Stimulated activated naive CD8-positive, alpha-beta T cell treated with anti-CD3 and anti-CD28 coated beads, Interleukin-15, Interleukin-2, amounts not matched to agents 100 ng/mL and 50 ng/mL, for 24 hours (primary cell): ENCODE measurements around the gene CPPED1.

Source experiments
- H3K27ac Mint-ChIP-seq: one replicate; pipeline ENCODE4 v1.8.0; 2021; ENCODE audit warnings: mild to moderate bottlenecking, mixed read lengths
- H3K27me3 Mint-ChIP-seq: one replicate; pipeline ENCODE4 v1.8.0; 2021; ENCODE audit warnings: mixed read lengths
- H3K36me3 Mint-ChIP-seq: one replicate; pipeline ENCODE4 v1.8.0; 2021; ENCODE audit warnings: low read depth, mixed read lengths
- H3K4me1 Mint-ChIP-seq: one replicate; pipeline ENCODE4 v1.8.0; 2021; ENCODE audit warnings: low read depth, mixed read lengths
- H3K4me3 Mint-ChIP-seq: one replicate; pipeline ENCODE4 v1.8.0; 2021; ENCODE audit warnings: mild to moderate bottlenecking, mixed read lengths
- H3K9me3 Mint-ChIP-seq: one replicate; pipeline ENCODE4 v1.8.0; 2021; ENCODE audit warnings: mixed read lengths

The CPPED1 gene

DNA sequence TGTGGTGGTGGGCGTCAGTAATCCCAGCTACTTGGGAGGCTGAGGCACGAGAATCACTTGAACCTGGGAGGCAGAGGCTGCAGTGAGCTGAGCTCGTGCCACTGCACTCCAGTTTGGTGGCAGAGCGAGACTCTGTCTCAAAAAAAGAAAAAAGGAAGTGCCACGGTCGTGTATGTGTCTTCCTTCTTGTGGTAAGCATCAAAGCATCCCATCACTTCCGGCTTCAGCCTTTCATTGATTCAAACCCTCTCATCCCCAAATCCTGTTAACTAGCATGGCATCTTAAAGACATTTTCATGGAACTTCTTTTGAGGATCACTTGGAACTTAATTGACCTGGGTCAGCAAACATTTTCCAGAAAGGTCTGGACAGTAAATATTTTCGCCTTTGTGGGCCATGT lies 126.2 kb downstream of the CPPED1 start:
- peak overlapping the region; percentile 70 for H3K27ac Mint-ChIP-seq
- no peaks in the 10 kb centered on the region for H3K9me3 Mint-ChIP-seq
- peaks cover 25% of the 10 kb centered on the region for H3K4me1 Mint-ChIP-seq
- H3K27me3 Mint-ChIP-seq = no peaks in the 10 kb centered on the region
- no peak overlapping the region for H3K4me3 Mint-ChIP-seq
- no peaks in the 10 kb centered on the region for H3K36me3 Mint-ChIP-seq

DNA sequence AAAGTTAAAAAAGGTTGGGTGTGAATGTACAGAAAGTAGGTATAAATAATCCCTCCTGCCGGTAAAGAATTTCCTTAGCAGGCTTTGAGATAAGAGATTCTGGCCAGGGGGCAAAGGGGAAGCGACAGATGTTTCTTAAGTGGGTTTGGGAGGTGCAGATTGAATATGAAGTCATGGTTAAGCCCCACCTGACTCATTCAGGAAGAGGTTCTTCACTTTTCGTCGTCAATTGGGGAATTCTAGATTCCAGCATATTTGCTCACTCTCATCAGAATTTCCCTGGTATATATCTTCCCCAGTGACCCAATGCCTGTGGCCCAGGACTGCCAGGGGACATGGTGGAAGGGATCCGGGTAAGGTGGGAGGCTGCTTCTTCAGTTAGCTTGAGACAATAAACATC lies 127.8 kb downstream of the CPPED1 start:
- Mint-ChIP-seq H3K36me3 (no peaks in the 10 kb centered on the region), H3K9me3 (no peaks in the 10 kb centered on the region), H3K27me3 (no peaks in the 10 kb centered on the region), H3K27ac (no peak overlapping the region), H3K4me1 (peaks cover 25% of the 10 kb centered on the region), H3K4me3 (no peak overlapping the region)

DNA sequence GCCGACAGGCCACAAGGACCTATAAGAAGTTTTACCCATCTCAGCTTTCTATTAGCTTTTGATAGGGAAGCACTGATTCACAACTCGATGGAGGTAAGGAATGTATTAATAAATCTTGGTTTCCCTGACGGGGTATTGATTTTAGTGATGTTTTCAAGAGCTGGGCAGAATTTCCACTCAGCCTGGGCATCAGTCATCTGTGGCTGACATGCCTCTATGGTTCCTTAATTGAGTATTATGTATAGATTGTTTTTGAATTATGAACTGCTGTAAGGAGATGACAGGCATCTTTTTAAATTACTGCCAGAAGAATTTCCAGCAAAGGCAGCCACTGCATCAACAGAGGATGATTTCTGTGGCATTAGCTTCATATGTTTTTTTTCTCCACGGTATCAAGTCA lies 128.6 kb downstream of the CPPED1 start:
- H3K9me3 Mint-ChIP-seq = peaks cover 4% of the 10 kb centered on the region
- no peak overlapping the region for H3K4me3 Mint-ChIP-seq
- H3K27ac Mint-ChIP-seq = no peak overlapping the region
- no peaks in the 10 kb centered on the region for H3K27me3 Mint-ChIP-seq
- H3K4me1 Mint-ChIP-seq = peaks cover 25% of the 10 kb centered on the region
- peaks cover 4% of the 10 kb centered on the region for H3K36me3 Mint-ChIP-seq

- no peak overlapping the region for H3K4me3 Mint-ChIP-seq
- H3K4me1 Mint-ChIP-seq = peaks cover 25% of the 10 kb centered on the region
- peaks cover 4% of the 10 kb centered on the region for H3K36me3 Mint-ChIP-seq
- H3K27ac Mint-ChIP-seq = no peak overlapping the region
- no peaks in the 10 kb centered on the region for H3K27me3 Mint-ChIP-seq
- peaks cover 4% of the 10 kb centered on the region for H3K9me3 Mint-ChIP-seq
These were observed 129.2 kb downstream of the CPPED1 start for GRCh38 chr16:12674524-12674923.

- Mint-ChIP-seq H3K27me3 (no peaks in the 10 kb centered on the region), H3K4me3 (no peak overlapping the region), H3K27ac (no peak overlapping the region), H3K36me3 (peaks cover 6% of the 10 kb centered on the region), H3K9me3 (peaks cover 4% of the 10 kb centered on the region), H3K4me1 (peaks cover 25% of the 10 kb centered on the region)
These were observed 129.6 kb downstream of the CPPED1 start for GRCh38 chr16:12674071-12674470.

- Mint-ChIP-seq H3K4me1 (peaks cover 25% of the 10 kb centered on the region), H3K36me3 (peaks cover 12% of the 10 kb centered on the region), H3K27ac (no peak overlapping the region), H3K4me3 (no peak overlapping the region), H3K9me3 (peaks cover 7% of the 10 kb centered on the region), H3K27me3 (no peaks in the 10 kb centered on the region)
These were observed 130.2 kb downstream of the CPPED1 start for GRCh38 chr16:12673466-12673865.

DNA sequence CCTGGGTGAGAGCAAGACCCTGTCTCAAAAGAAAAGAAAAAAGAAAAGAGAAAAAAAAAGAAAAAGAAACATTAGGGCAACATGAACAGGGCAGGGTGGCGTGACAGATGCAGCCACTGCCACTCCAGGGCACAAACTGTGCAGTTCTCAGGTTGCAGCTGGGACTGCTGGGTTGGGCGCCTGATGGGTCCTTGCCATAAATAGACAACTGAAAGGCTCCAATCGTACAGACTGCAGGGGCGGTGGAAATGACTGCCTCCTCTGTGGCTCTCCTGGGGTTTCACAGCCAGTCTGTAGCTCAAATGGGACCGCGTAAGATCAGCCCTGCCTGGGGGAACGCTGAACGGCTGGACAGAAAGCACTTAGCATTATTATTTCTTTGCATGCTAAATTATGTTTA lies 130.7 kb downstream of the CPPED1 start:
- Mint-ChIP-seq H3K27ac (no peak overlapping the region), H3K36me3 (peaks cover 13% of the 10 kb centered on the region)

DNA sequence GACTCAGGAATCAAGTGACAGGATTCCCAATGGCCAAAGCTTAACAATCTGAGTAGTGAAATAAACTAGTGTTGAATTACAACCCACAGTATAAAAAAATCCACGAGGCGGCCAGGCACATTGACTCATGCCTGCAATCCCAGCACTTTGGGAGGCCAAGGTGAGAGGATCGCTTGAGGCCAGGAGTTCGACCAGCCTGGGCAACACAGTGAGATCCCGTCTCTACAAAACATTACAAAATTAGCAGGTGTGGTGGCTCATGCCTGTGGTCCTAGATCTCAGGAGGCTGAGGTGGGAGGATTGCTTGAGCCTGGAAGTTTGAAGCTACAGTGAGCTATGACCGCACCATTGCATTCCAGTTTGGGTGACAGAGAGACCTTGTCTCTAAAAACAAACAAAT lies 133.8 kb downstream of the CPPED1 start:
- Mint-ChIP-seq H3K27ac (no peak overlapping the region), H3K4me1 (no peaks in the 10 kb centered on the region), H3K4me3 (no peak overlapping the region), H3K27me3 (no peaks in the 10 kb centered on the region), H3K36me3 (peaks cover 25% of the 10 kb centered on the region), H3K9me3 (peaks cover 21% of the 10 kb centered on the region)

More for the DNA sequence above, 130.7 kb downstream of the CPPED1 start:
- no peak overlapping the region for H3K4me3 Mint-ChIP-seq
- H3K27me3 Mint-ChIP-seq = no peaks in the 10 kb centered on the region
- peaks cover 22% of the 10 kb centered on the region for H3K4me1 Mint-ChIP-seq
- H3K9me3 Mint-ChIP-seq = peaks cover 9% of the 10 kb centered on the region

GRCh38 chr16:12667909-12668308 lies 135.8 kb downstream of the CPPED1 start:
- H3K27ac Mint-ChIP-seq = no peak overlapping the region
- H3K27me3 Mint-ChIP-seq = no peaks in the 10 kb centered on the region
- H3K9me3 Mint-ChIP-seq = peaks cover 30% of the 10 kb centered on the region
- peaks cover 41% of the 10 kb centered on the region for H3K36me3 Mint-ChIP-seq
- no peaks in the 10 kb centered on the region for H3K4me1 Mint-ChIP-seq
- H3K4me3 Mint-ChIP-seq = no peak overlapping the region

DNA sequence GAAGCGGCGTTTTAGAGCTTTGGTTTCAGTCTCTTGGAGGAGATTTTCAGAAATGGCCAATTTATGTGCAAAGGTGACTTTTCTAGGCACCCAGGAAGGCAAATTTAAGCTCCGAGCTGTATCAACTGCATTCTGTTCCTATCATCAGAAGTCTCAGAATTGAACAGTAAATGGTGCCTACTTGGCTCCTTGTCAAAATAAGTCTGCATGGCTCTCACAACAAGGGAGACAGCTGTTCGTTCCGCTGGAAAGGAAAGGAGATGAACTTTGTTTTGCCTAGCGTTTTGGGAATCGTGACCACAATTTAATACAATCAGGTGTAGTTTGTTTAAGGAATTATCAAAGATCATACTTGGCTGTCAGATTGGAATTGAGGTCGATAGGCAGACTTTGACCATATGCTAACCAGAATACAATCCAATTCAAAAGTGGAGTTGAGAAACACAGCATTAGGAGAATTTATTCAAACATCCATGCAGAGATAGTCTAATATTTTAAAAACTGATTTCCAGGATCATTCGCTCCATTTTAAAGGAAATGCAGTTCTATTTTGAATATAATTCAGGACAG lies 139.4 kb downstream of the CPPED1 start:
- no peaks in the 10 kb centered on the region for H3K27me3 Mint-ChIP-seq
- H3K36me3 Mint-ChIP-seq = peaks cover 42% of the 10 kb centered on the region
- H3K4me3 Mint-ChIP-seq = no peak overlapping the region
- no peaks in the 10 kb centered on the region for H3K4me1 Mint-ChIP-seq
- H3K27ac Mint-ChIP-seq = no peak overlapping the region
- H3K9me3 Mint-ChIP-seq = peaks cover 33% of the 10 kb centered on the region

DNA sequence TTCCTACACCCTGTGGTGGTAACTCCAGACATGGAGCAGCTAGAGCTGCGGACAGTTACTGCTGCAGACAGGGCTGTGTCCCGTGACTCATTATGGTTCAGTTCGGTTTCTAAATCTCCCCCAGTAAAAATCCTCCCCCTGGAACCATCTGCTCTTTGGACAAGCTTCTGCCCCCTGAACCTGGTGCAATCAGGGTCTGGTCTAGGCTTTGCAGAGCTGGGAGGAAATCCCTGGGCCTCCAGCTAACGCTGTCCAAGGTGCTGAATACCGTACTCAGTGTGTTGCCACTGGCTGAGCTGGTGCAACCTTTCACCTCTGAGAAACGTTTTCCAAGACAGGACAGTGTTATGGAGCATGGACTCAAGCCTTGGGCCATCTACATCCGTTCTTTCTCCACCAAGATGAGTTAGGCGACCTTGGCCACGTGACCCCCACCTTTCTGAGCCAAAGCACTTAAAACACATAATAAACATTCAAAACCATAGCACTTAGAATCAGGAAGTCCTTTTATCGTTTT lies 142.0 kb downstream of the CPPED1 start:
- H3K27me3 Mint-ChIP-seq = peaks cover 4% of the 10 kb centered on the region
- H3K36me3 Mint-ChIP-seq = peaks cover 28% of the 10 kb centered on the region
- no peak overlapping the region for H3K27ac Mint-ChIP-seq
- H3K4me3 Mint-ChIP-seq = no peak overlapping the region
- no peaks in the 10 kb centered on the region for H3K4me1 Mint-ChIP-seq
- H3K9me3 Mint-ChIP-seq = peaks cover 22% of the 10 kb centered on the region

DNA sequence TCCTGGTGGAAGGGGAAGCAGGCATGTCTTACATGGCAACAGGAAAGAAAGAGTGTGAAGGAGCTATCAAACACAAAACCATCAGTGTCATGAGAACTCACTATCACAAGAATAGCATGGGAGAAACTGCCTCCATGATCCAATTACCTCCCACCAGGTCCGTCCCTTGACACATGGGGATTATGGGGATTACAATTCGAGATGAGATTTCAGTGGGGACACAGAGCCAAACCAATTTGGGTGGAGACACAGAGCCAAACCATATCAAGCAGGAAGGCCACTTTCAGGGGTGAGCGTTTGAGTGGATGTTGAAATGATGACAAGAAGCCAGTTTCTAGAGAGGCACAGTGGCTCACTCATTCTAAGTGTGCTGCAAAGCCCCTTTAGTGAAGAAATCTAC lies 143.8 kb downstream of the CPPED1 start:
- H3K4me3 Mint-ChIP-seq = no peak overlapping the region

GRCh38 chr16:12658506-12658905 lies 145.2 kb downstream of the CPPED1 start:
- Mint-ChIP-seq H3K27me3 (peaks cover 7% of the 10 kb centered on the region), H3K27ac (no peak overlapping the region), H3K4me3 (no peak overlapping the region)

More for the DNA sequence above, 143.8 kb downstream of the CPPED1 start:
- no peaks in the 10 kb centered on the region for H3K4me1 Mint-ChIP-seq
- H3K36me3 Mint-ChIP-seq = peaks cover 28% of the 10 kb centered on the region
- H3K27ac Mint-ChIP-seq = no peak overlapping the region
- H3K27me3 Mint-ChIP-seq = peaks cover 7% of the 10 kb centered on the region
- peaks cover 21% of the 10 kb centered on the region for H3K9me3 Mint-ChIP-seq

DNA sequence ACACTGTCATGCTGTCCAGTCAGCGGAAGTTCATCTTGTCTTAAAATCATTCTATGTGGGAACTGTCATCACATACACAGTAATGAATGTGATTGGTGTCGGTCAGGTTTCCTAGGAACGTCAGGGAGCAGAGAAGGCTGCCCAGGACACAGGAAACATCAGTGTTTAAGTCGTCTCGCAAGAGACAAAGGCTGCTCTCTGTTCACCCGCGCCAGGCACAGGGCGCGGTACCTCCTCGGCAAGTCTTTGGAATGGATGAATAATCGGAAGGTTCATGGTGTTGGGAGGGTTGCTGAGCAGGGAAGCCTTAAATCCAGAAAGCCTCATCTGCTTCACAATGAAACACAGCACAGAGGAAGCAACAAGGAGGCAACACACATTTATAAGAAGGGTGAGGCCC lies 148.2 kb downstream of the CPPED1 start:
- H3K27ac Mint-ChIP-seq = no peak overlapping the region
- peaks cover 7% of the 10 kb centered on the region for H3K36me3 Mint-ChIP-seq
- H3K4me1 Mint-ChIP-seq = no peaks in the 10 kb centered on the region
- H3K27me3 Mint-ChIP-seq = peaks cover 7% of the 10 kb centered on the region
- no peak overlapping the region for H3K4me3 Mint-ChIP-seq
- H3K9me3 Mint-ChIP-seq = peaks cover 5% of the 10 kb centered on the region

More at GRCh38 chr16:12658506-12658905, 145.2 kb downstream of the CPPED1 start:
- Mint-ChIP-seq H3K4me1 (no peaks in the 10 kb centered on the region), H3K36me3 (peaks cover 16% of the 10 kb centered on the region), H3K9me3 (peaks cover 16% of the 10 kb centered on the region)

- Mint-ChIP-seq H3K4me1 (no peaks in the 10 kb centered on the region), H3K36me3 (peaks cover 4% of the 10 kb centered on the region), H3K27me3 (peaks cover 7% of the 10 kb centered on the region), H3K9me3 (peaks cover 4% of the 10 kb centered on the region), H3K4me3 (no peak overlapping the region), H3K27ac (no peak overlapping the region)
These were observed 149.8 kb downstream of the CPPED1 start for GRCh38 chr16:12653820-12654392.

GRCh38 chr16:12652924-12653323 lies 150.8 kb downstream of the CPPED1 start:
- peaks cover 7% of the 10 kb centered on the region for H3K27me3 Mint-ChIP-seq
- H3K9me3 Mint-ChIP-seq = peaks cover 7% of the 10 kb centered on the region
- H3K4me1 Mint-ChIP-seq = peaks cover 4% of the 10 kb centered on the region
- H3K4me3 Mint-ChIP-seq = no peak overlapping the region
- H3K36me3 Mint-ChIP-seq = no peaks in the 10 kb centered on the region
- H3K27ac Mint-ChIP-seq = no peak overlapping the region
